COLO829 (cell line): Measurements from ENCODE around the gene FOXN4.

Experiments
- DNase-seq: peaks from one replicate; pipeline ENCODE4 v3.0.0; 2012; ENCODE audit warnings: low spot score

Gene FOXN4

GRCh38 chr12:109279525-109279924 is 29.6 kb downstream of the FOXN4 start:
- DNase-seq: no peak

- DNase-seq: no peak
Measured at GRCh38 chr12:109278912-109279311, 30.2 kb downstream of the FOXN4 start.

- no peak for DNase-seq
Measured at GRCh38 chr12:109277899-109278762, 31.0 kb downstream of the FOXN4 start.

- no peak for DNase-seq
Measured at GRCh38 chr12:109277255-109277898, 31.7 kb downstream of the FOXN4 start.

GRCh38 chr12:109276160-109276559 is 32.9 kb downstream of the FOXN4 start:
- DNase-seq: no peak

- DNase-seq: no peak
Measured at GRCh38 chr12:109275173-109275572, 33.9 kb downstream of the FOXN4 start.

GRCh38 chr12:109274381-109274780 is 34.7 kb downstream of the FOXN4 start:
- DNase-seq: no peak

GRCh38 chr12:109273354-109273753 is 35.7 kb downstream of the FOXN4 start:
- no peak for DNase-seq

GRCh38 chr12:109271418-109271817 is 37.7 kb downstream of the FOXN4 start:
- DNase-seq: no peak

- DNase-seq: no peak
Measured at GRCh38 chr12:109270494-109270893, 38.6 kb downstream of the FOXN4 start.

- DNase-seq: no peak
Measured at GRCh38 chr12:109269428-109269827, 39.7 kb downstream of the FOXN4 start.

- no peak for DNase-seq
Measured at GRCh38 chr12:109268896-109269295, 40.2 kb downstream of the FOXN4 start.

GRCh38 chr12:109267361-109267760 is 41.7 kb downstream of the FOXN4 start:
- no peak for DNase-seq

GRCh38 chr12:109266106-109266879 is 42.8 kb downstream of the FOXN4 start:
- DNase-seq: no peak

GRCh38 chr12:109264943-109265650 is 44.0 kb downstream of the FOXN4 start:
- no peak for DNase-seq

GRCh38 chr12:109264095-109264942 is 44.8 kb downstream of the FOXN4 start:
- peak; percentile 80 for DNase-seq

GRCh38 chr12:109263439-109263838 is 45.6 kb downstream of the FOXN4 start:
- no peak for DNase-seq

- DNase-seq: no peak
Measured at GRCh38 chr12:109261939-109262338, 47.1 kb downstream of the FOXN4 start.

- DNase-seq: no peak
Measured at GRCh38 chr12:109261087-109261486, 48.0 kb downstream of the FOXN4 start.

GRCh38 chr12:109259545-109259895 is 49.6 kb downstream of the FOXN4 start:
- DNase-seq: no peak
